ENCODE data around the gene IL27RA. TPM values are rescaled to one million over a fixed set of nuclear protein-coding genes. Genes with fewer than 3 reads are reported as not detected.
"Not testable (repeated sequence)": the region's sequence is repeated elsewhere in the genome, so short reads cannot be mapped to it uniquely, and the experiment has no call there.

Gene IL27RA
- total and polyA plus RNA-seq, 2 donors from 2014 or later, result 3.1 to 14.1 TPM

- intact Hi-C loops (cut with DNase I), result no loop called here
- Histone ChIP-seq H3K9ac (ENCODE audit: low read length in 3 of 3) (no peak overlapping the region), H3K36me3 (ENCODE audit: control insufficient read depth in 2 of 3, insufficient read depth in 3 of 3, low read length in 3 of 3) (no peaks in the 10 kb centered on the region), H3K4me3 (ENCODE audit: low read length in 3 of 3) (no peak overlapping the region), H3K9me3 (ENCODE audit: control insufficient read depth in 2 of 3, insufficient read depth in 1 of 3, low read length in 3 of 3) (no peaks in the 10 kb centered on the region), H3K27ac (ENCODE audit: low read depth in 2 of 2, low read length in 2 of 2) (no peak overlapping the region), H3K27me3 (ENCODE audit: control insufficient read depth, insufficient read depth, low read length) (no peaks in the 10 kb centered on the region), H3K4me1 (ENCODE audit: control insufficient read depth in 2 of 3, insufficient read depth in 2 of 3, low read depth in 1 of 3, low read length in 3 of 3) (no peaks in the 10 kb centered on the region)
- no peak for TF ChIP-seq CTCF (IDR thresholded peaks at IDR 0.05; ENCODE audit: borderline replicate concordance, extremely low read depth, insufficient read depth)
- FAIRE-seq (no peak), DNase-seq (no peak)
Measured at GRCh38 chr19:14039181-14039580, 7.6 kb downstream of the IL27RA start.

GRCh38 chr19:14042659-14043608 lies 11.4 kb downstream of the IL27RA start:
- H3K27ac ChIP-seq (ENCODE audit: low read depth in 2 of 2, low read length in 2 of 2); H3K4me3 ChIP-seq (ENCODE audit: low read length in 3 of 3); intact Hi-C loops (cut with DNase I); FAIRE-seq; H3K4me1 ChIP-seq (ENCODE audit: control insufficient read depth in 2 of 3, insufficient read depth in 2 of 3, low read depth in 1 of 3, low read length in 3 of 3); H3K9me3 ChIP-seq (ENCODE audit: control insufficient read depth in 2 of 3, insufficient read depth in 1 of 3, low read length in 3 of 3); H3K27me3 ChIP-seq (ENCODE audit: control insufficient read depth, insufficient read depth, low read length); H3K36me3 ChIP-seq (ENCODE audit: control insufficient read depth in 2 of 3, insufficient read depth in 3 of 3, low read length in 3 of 3): not testable (repeated sequence)
- peak overlapping the region in 1 of 3 donors; percentile 26 for H3K9ac ChIP-seq (ENCODE audit: low read length in 3 of 3)
- peak in 4 of 5 donors; percentile 74 to 93 (median 81) for DNase-seq
- peak; percentile 58 for TF ChIP-seq CTCF (IDR thresholded peaks at IDR 0.05; ENCODE audit: borderline replicate concordance, extremely low read depth, insufficient read depth)

- H3K9ac ChIP-seq (ENCODE audit: low read length in 3 of 3); H3K27me3 ChIP-seq (ENCODE audit: control insufficient read depth, insufficient read depth, low read length); H3K9me3 ChIP-seq (ENCODE audit: control insufficient read depth in 2 of 3, insufficient read depth in 1 of 3, low read length in 3 of 3); intact Hi-C loops (cut with DNase I); H3K36me3 ChIP-seq (ENCODE audit: control insufficient read depth in 2 of 3, insufficient read depth in 3 of 3, low read length in 3 of 3); FAIRE-seq; H3K4me1 ChIP-seq (ENCODE audit: control insufficient read depth in 2 of 3, insufficient read depth in 2 of 3, low read depth in 1 of 3, low read length in 3 of 3); H3K27ac ChIP-seq (ENCODE audit: low read depth in 2 of 2, low read length in 2 of 2); DNase-seq; H3K4me3 ChIP-seq (ENCODE audit: low read length in 3 of 3): not testable (repeated sequence)
Measured at GRCh38 chr19:14047866-14048265, 16.3 kb downstream of the IL27RA start.

- no peaks in the 10 kb centered on the region for H3K4me1 ChIP-seq (ENCODE audit: control insufficient read depth in 2 of 3, insufficient read depth in 2 of 3, low read depth in 1 of 3, low read length in 3 of 3)
- FAIRE-seq (no peak), DNase-seq (no peak)
- H3K9ac ChIP-seq (ENCODE audit: low read length in 3 of 3), result no peak overlapping the region
- no peaks in the 10 kb centered on the region for H3K27me3 ChIP-seq (ENCODE audit: control insufficient read depth, insufficient read depth, low read length)
- peak; percentile 62 for TF ChIP-seq CTCF (IDR thresholded peaks at IDR 0.05; ENCODE audit: borderline replicate concordance, extremely low read depth, insufficient read depth)
- H3K36me3 ChIP-seq (ENCODE audit: control insufficient read depth in 2 of 3, insufficient read depth in 3 of 3, low read length in 3 of 3), result no peaks in the 10 kb centered on the region
- peaks cover 0 to 5% (median 0%) of the 10 kb centered on the region in 3 donors for H3K9me3 ChIP-seq (ENCODE audit: control insufficient read depth in 2 of 3, insufficient read depth in 1 of 3, low read length in 3 of 3)
- intact Hi-C loops (cut with DNase I), result no loop called here
- H3K27ac ChIP-seq (ENCODE audit: low read depth in 2 of 2, low read length in 2 of 2), result no peak overlapping the region
- no peak overlapping the region for H3K4me3 ChIP-seq (ENCODE audit: low read length in 3 of 3)
Measured at GRCh38 chr19:14048443-14049153, 17.0 kb downstream of the IL27RA start.

Data from kidney (tissue), 14 donors.